IMR-90 (cell line): ENCODE measurements around the gene KPRP. TPM values are rescaled to one million over a fixed set of nuclear protein-coding genes. Genes with fewer than 3 reads are reported as not detected.

Experiments used
- ATAC-seq: fragments of 200-7000 bp; cut with Tn5 transposase; 2 replicates; pipeline ENCODE4 v1.9.1; 2020; ENCODE audit warnings: low read depth, mild to moderate bottlenecking, moderate library complexity
- BruUV-seq: library from RNA; stranded (reverse); fragments of 400-500 nt; replicated peaks from 2 replicates; lab custom pipeline; 2021; lab: Mats Ljungman, UMichigan
- CTCF ChIA-PET: fragments of 300-600 bp; formaldehyde crosslinking; extraction: SDS; loops from one replicate; lab custom pipeline; 2021; ENCODE audit warnings: antibody characterized with exemption; lab: Yijun Ruan, JAX
- POLR2A ChIA-PET: fragments of 300-600 bp; sonication (Branson Sonifier 250); formaldehyde crosslinking; loops from one replicate; lab custom pipeline; 2022; ENCODE audit warnings: antibody characterized with exemption; ENCODE audit not compliant: unreplicated experiment; lab: Charles Lee
- DNase-seq: peaks from one replicate; pipeline ENCODE4 v3.0.0; 2013
- H2AFZ ChIP-seq: replicated peaks from 2 replicates; pipeline ENCODE3; 2013; ENCODE audit warnings: low read length, mild to moderate bottlenecking; ENCODE audit not compliant: poor library complexity
- H2AK5ac ChIP-seq: 2 replicates; pipeline ENCODE4 v1.6.1; 2013; ENCODE audit warnings: low read depth, low read length, inconsistent platforms
- H2AK9ac ChIP-seq: replicated peaks from 2 replicates; pipeline ENCODE3; 2013; ENCODE audit warnings: mild to moderate bottlenecking, low read depth, low read length, moderate library complexity; ENCODE audit not compliant: poor library complexity
- H2BK120ac ChIP-seq: 2 replicates; pipeline ENCODE4 v1.6.1; 2013; ENCODE audit warnings: low read depth, low read length, inconsistent platforms
- H2BK15ac ChIP-seq: 3 replicates; pipeline ENCODE4 v1.6.1; 2013; ENCODE audit warnings: low read depth, low read length, inconsistent platforms
- H2BK20ac ChIP-seq: 2 replicates; pipeline ENCODE4 v1.6.1; 2013; ENCODE audit warnings: low read depth, mild to moderate bottlenecking, inconsistent platforms, low read length, moderate library complexity
- H2BK5ac ChIP-seq: 2 replicates; pipeline ENCODE4 v1.6.1; 2013; ENCODE audit warnings: mild to moderate bottlenecking, low read depth, low read length, inconsistent platforms; ENCODE audit not compliant: poor library complexity, severe bottlenecking
- H3K14ac ChIP-seq: replicated peaks from 2 replicates; pipeline ENCODE4 v1.6.1; 2013; ENCODE audit warnings: low read depth, low read length, inconsistent platforms
- H3K18ac ChIP-seq: 2 replicates; pipeline ENCODE4 v1.6.1; 2013; ENCODE audit warnings: low read depth, low read length, control low read depth
- H3K23ac ChIP-seq: 2 replicates; pipeline ENCODE4 v1.6.1; 2013; ENCODE audit warnings: low read depth, low read length, inconsistent platforms
- H3K27ac ChIP-seq: 2 replicates; pipeline ENCODE4 v1.5.1; 2013; ENCODE audit warnings: mild to moderate bottlenecking, control low read depth, low read length; ENCODE audit not compliant: insufficient read depth
- H3K27me3 ChIP-seq: 2 replicates; pipeline ENCODE4 v1.6.1; 2013; ENCODE audit warnings: low read length; ENCODE audit not compliant: control insufficient read depth, insufficient read depth
- H3K36me3 ChIP-seq: 2 replicates; pipeline ENCODE4 v1.6.1; 2013; ENCODE audit warnings: low read length, mixed read lengths; ENCODE audit not compliant: control insufficient read depth, insufficient read depth
- H3K4ac ChIP-seq: 2 replicates; pipeline ENCODE4 v1.6.1; 2013; ENCODE audit warnings: low read depth, low read length, inconsistent platforms
- H3K4me1 ChIP-seq: 2 replicates; pipeline ENCODE4 v1.6.1; 2013; ENCODE audit warnings: low read length, mixed read lengths; ENCODE audit not compliant: control insufficient read depth, insufficient read depth
- H3K4me2 ChIP-seq: 2 replicates; pipeline ENCODE4 v1.6.1; 2013; ENCODE audit warnings: low read depth, mild to moderate bottlenecking, control low read depth, low read length, moderate library complexity
- H3K4me3 ChIP-seq: 2 replicates; pipeline ENCODE4 v1.5.1; 2013; ENCODE audit warnings: low read depth, mild to moderate bottlenecking, control low read depth, low read length, moderate library complexity; ENCODE audit not compliant: insufficient read depth
- H3K56ac ChIP-seq: 2 replicates; pipeline ENCODE4 v1.6.1; 2013; ENCODE audit warnings: low read length, inconsistent platforms; ENCODE audit not compliant: insufficient read depth; ENCODE audit errors: extremely low read depth
- H3K79me1 ChIP-seq, 2 experiments: 2 replicates each; pipeline ENCODE4 v1.6.1; 2013; ENCODE audit warnings: low read length in 2 of 2, inconsistent platforms in 1 of 2, low read depth in 1 of 2
- H3K9ac ChIP-seq: 2 replicates; pipeline ENCODE4 v1.6.1; 2013; ENCODE audit warnings: low read depth, low read length, control low read depth
- H3K9me1 ChIP-seq: 2 replicates; pipeline ENCODE4 v1.6.1; 2013; ENCODE audit warnings: low read length, inconsistent platforms; ENCODE audit not compliant: insufficient read depth
- H3K9me3 ChIP-seq: 2 replicates; pipeline ENCODE4 v1.6.1; 2013; ENCODE audit warnings: low read length; ENCODE audit not compliant: control insufficient read depth, insufficient read depth
- H4K20me1 ChIP-seq: 2 replicates; pipeline ENCODE4 v1.6.1; 2013; ENCODE audit warnings: low read length, inconsistent platforms; ENCODE audit not compliant: insufficient read depth
- H4K5ac ChIP-seq: 2 replicates; pipeline ENCODE4 v1.6.1; 2013; ENCODE audit warnings: mild to moderate bottlenecking, low read depth, low read length, control low read depth
- H4K8ac ChIP-seq, 2 experiments: 2 replicates each; pipeline ENCODE4 v1.6.1; 2013; ENCODE audit warnings: low read depth in 2 of 2, low read length in 2 of 2, control low read depth in 1 of 2, inconsistent platforms in 1 of 2
- H4K91ac ChIP-seq: 2 replicates; pipeline ENCODE4 v1.6.1; 2013; ENCODE audit warnings: low read depth, low read length, inconsistent platforms; ENCODE audit not compliant: insufficient read depth
- CEBPB ChIP-seq: IDR thresholded peaks from 2 replicates; pipeline ENCODE4 v1.6.1; 2012; ENCODE audit warnings: low read depth, low read length, improper control_type of control experiment
- RFX5 ChIP-seq: IDR thresholded peaks from 2 replicates; pipeline ENCODE4 v1.8.0; 2012; ENCODE audit warnings: low read depth, mild to moderate bottlenecking, low read length, moderate library complexity
- WGBS, 2 experiments: methylation state at CpG; one replicate each; pipeline versions ENCODE4 v1.1.5 to v1.1.7; 2013; ENCODE audit warnings: missing lambda C conversion rate in 2 of 2; ENCODE audit not compliant: insufficient read length in 1 of 2; ENCODE audit errors: extremely low coverage in 2 of 2; 5-methylcytosine and 5-hydroxymethylcytosine counted together
- dilution Hi-C: fragments of 300-500 bp; cut with HindIII; formaldehyde crosslinking; loops from one replicate; pipeline ENCODE4 v1.14.3; 2018; ENCODE audit warnings: low sequenced_read_pairs; ENCODE audit not compliant: unreplicated experiment
- in situ Hi-C: fragments of 300-500 bp; cut with MboI; formaldehyde crosslinking; loops from 3 replicates; pipeline ENCODE4 v1.14.3; 2019; ENCODE audit warnings: low sequenced_read_pairs, inconsistent platforms, mixed read lengths
- intact Hi-C: fragments of 100-400 bp; cut with micrococcal nuclease; formaldehyde crosslinking; loops from 2 replicates; pipeline ENCODE4 v1.10.0; 2022
- polyA plus RNA-seq, 3 experiments: library from polyadenylated mRNA; depleted of rRNA; stranded (reverse); fragments of >200 nt; gene quantifications; 2 replicates each; pipeline ENCODE4 v1.2.3, GENCODE V29; 2012; ENCODE audit warnings: low replicate concordance in 1 of 3
- total RNA-seq: library from RNA; depleted of rRNA; stranded (reverse); fragments of >200 nt; gene quantifications from 2 replicates; pipeline ENCODE4 v1.2.3, GENCODE V29; 2012

KPRP gene
- total and polyA plus RNA-seq, 2 of the 4 experiments (the other 2 are of a cell fraction): not detected

GRCh38 chr1:152747831-152748230 is 10.0 kb upstream of the KPRP start:
- Histone ChIP-seq H4K20me1 (no peaks in the 10 kb centered on the region), H3K4me2 (no peak overlapping the region), H3K27ac (no peak overlapping the region), H3K23ac (no peak overlapping the region), H3K36me3 (no peaks in the 10 kb centered on the region), H4K8ac (no peak overlapping the region), H3K9me3 (no peaks in the 10 kb centered on the region), H2AK5ac (no peak overlapping the region), H3K9me1 (no peaks in the 10 kb centered on the region), H3K9ac (no peak overlapping the region), H3K4me1 (no peaks in the 10 kb centered on the region; the same call in 1 of the 2 replicates), H2AFZ (no peak overlapping the region), H2BK20ac (no peak overlapping the region), H2BK120ac (no peak overlapping the region), H3K56ac (no peak overlapping the region), H3K18ac (no peak overlapping the region), H4K91ac (no peak overlapping the region), H3K27me3 (no peaks in the 10 kb centered on the region), H2AK9ac (no peak overlapping the region), H3K79me1 (no peaks in the 10 kb centered on the region), H3K4ac (no peak overlapping the region), H3K14ac (no peak overlapping the region), H3K4me3 (no peak overlapping the region), H2BK5ac (no peak overlapping the region), H4K5ac (no peak overlapping the region), H2BK15ac (no peak overlapping the region)
- DNase-seq (no peak), ATAC-seq (no peak)
- CTCF ChIA-PET: no interaction called here
- WGBS, 2 experiments: no CpG with 5 or more reads among the region's 1 CpG
- dilution Hi-C loops: no loop called here
- intact Hi-C loops: no loop called here
- no TSS peak for BruUV-seq
- in situ Hi-C loops: no loop called here
- no peak for TF ChIP-seq RFX5
- peak; percentile 35; the same call in 1 of the 2 replicates for TF ChIP-seq CEBPB
- POLR2A ChIA-PET: no interaction called here
